GM12872 (cell line): ENCODE results near the gene PRPH.

Experiments
- TF ChIP-seq, protein P1 (sequence below): IDR thresholded peaks from 3 replicates; pipeline ENCODE4 v1.5.1; 2011; ENCODE audit warnings: low read depth, mild to moderate bottlenecking, low read length, moderate library complexity; ENCODE audit not compliant: insufficient read depth

Gene PRPH

DNA sequence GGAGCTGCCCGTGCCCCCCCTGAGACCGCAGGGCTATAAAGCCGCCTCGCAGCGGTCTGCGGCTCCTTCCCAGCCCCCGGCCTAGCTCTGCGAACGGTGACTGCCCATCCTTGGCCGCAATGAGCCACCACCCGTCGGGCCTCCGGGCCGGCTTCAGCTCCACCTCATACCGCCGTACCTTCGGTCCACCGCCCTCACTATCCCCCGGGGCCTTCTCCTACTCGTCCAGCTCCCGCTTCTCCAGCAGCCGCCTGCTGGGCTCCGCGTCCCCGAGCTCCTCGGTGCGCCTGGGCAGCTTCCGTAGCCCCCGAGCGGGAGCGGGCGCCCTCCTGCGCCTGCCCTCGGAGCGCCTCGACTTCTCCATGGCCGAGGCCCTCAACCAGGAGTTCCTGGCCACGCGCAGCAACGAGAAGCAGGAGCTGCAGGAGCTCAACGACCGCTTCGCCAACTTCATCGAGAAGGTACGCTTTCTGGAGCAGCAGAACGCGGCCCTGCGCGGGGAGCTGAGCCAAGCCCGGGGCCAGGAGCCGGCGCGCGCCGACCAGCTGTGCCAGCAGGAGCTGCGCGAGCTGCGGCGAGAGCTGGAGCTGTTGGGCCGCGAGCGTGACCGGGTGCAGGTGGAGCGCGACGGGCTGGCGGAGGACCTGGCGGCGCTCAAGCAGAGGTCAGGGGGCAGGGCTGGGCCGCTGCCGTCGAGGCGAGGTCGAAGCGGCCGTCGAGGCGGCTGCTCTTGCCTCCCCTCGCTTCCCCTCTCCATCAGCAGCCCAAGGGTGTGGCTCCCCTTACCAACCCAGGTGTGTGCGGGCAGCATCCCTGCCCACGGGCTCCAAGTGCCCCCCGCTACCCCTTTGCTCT lies at the start of gene PRPH:
Gene PRPH (plus strand): TSS at position 66 of the 855 bp plus-strand sequence. CDS start 54 bp downstream, at position 120.
- TF ChIP-seq, protein P1, sequence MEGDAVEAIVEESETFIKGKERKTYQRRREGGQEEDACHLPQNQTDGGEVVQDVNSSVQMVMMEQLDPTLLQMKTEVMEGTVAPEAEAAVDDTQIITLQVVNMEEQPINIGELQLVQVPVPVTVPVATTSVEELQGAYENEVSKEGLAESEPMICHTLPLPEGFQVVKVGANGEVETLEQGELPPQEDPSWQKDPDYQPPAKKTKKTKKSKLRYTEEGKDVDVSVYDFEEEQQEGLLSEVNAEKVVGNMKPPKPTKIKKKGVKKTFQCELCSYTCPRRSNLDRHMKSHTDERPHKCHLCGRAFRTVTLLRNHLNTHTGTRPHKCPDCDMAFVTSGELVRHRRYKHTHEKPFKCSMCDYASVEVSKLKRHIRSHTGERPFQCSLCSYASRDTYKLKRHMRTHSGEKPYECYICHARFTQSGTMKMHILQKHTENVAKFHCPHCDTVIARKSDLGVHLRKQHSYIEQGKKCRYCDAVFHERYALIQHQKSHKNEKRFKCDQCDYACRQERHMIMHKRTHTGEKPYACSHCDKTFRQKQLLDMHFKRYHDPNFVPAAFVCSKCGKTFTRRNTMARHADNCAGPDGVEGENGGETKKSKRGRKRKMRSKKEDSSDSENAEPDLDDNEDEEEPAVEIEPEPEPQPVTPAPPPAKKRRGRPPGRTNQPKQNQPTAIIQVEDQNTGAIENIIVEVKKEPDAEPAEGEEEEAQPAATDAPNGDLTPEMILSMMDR, result no peak

DNA sequence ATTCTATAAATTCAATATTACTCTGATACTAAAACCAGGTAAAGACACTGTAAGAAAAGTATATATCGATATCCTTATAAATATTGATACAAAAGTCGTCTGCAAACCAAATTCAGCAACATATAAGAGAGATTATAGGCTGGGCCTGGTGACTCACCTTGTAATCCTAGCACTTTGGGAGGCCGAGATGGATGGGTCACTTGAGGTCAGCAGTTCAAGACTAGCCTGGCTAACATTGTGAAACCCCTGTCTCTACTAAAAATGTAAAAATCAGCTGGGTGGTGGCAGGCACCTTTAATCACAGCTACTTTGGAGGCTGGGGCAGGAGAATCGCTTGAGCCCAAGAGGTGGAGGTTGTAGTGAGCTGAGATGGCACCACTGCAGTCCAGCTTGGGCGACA lies 43.6 kb upstream of the PRPH start:
- TF ChIP-seq, protein P1, result no peak

DNA sequence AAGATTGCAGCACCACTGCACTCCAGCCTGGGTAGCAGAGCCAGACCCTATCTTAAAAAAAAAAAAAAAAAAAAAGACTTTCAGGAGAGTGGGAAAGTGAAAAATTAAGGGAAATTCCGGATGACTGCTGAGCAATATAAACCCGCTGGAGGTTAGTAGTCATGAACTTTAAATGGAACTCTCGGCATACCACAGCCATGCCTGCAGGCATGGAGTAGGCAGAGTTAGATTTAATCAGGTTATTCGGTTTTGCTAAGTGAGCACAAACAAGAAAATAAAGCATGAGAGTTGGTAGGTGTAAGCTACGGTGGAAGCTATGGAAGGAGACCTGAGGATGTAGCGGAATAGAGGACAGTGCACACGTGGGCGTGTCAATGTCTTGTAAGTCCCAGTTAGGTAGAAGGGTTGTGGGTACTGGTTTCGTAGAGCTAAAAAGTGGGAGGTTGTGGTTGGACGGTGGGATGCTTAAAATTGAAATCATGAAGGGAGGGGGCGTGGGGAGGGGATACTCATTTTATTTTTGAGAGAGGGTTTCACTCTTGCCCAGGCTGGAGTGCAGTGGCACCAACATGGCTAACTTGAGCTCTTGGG lies 41.8 kb upstream of the PRPH start:
- TF ChIP-seq, protein P1, result no peak

DNA sequence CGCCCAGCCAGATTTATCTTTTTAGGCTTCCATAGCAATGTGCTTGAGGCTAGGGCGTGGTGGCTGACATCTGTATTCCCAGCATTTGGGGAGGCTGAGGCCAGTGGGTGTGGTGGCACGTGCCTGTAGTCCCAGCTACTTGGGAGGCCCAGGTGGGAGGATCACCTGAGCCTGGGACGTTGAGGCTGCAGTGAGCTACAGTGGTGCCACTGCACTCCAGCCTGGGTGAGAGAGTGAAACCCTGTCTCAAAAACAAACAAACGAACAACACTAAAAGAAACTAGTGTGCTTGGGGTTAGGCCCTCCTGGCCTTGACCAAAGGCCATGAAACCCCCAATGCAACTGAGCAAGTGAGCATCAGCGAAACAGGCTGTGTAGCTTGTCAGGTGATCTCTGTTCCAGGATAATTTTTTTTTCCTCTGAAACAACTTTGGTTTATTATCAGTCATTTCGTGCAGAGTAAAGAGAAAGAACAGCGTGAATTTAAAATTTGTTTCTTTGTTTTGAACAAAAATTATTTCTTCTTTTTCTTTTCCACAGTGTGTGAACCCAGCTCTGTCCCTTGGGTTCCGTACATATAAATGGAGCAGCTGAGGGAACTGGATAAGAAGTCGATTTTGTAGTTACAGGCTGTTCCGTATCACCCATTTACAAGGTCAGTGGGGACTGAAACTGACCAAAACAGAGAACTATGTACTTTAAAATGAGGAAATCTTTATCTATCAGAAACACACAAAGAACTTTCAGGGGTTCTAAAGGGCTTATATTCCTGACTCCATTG lies 38.9 kb upstream of the PRPH start:
- TF ChIP-seq, protein P1, result no peak

DNA sequence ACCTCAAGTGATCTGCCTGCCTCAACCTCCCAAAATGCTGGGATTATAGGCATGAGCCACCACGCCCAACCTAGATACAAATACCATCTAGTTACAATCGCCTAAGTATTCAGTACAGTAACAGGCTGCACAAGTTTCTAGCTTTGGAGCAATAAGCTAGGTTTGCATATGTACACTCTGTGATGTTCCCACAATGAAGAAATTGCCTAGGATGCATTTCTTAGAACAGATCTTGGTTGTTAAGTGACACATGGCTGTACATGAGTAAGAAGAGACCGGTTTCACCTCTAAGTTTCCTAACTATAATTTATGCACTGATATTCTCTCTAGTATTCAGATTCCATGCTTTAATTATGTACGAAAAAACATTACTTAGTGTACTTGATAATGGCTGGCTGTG lies 35.5 kb upstream of the PRPH start:
- TF ChIP-seq, protein P1, result no peak

DNA sequence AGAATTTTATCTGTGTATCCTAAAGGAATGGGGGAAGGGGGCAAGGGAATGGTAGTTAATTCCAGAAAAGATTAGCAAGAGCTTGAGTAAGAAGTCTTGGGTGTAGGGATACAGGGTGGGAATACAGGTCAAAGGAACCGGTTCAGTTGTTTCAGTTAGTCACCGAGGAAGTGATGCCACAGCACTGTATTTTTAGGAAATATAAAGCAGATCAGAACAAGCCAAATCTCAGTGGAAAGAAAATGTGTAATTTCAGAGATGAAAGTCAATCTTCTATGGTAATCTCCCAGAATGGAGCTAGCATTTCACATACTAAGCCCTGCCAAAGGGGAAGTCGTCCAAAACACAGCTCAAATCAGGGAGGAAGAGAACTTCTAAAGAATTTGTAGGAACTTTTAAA lies 34.8 kb upstream of the PRPH start:
- TF ChIP-seq, protein P1, result no peak
